MM.1S (cell line): ENCODE results near the gene WDR4.
"Not testable (repeated sequence)": the region's sequence is repeated elsewhere in the genome, so short reads cannot be mapped to it uniquely, and the experiment has no call there.

ENCODE experiments used
- CTCF ChIP-seq: fragments of 300-600 bp; sonication (generic); IDR thresholded peaks from 2 replicates; pipeline ENCODE4 v1.5.1; 2016; ENCODE audit warnings: antibody characterized with exemption, low read length, mixed read lengths
- EZH2 ChIP-seq: fragments of 300-600 bp; sonication (generic); optimal IDR thresholded peaks from 2 replicates; pipeline ENCODE3; 2017; ENCODE audit warnings: low read depth, mild to moderate bottlenecking, antibody characterized with exemption, low read length, mixed read lengths
- EZH2phosphoT487 ChIP-seq: fragments of 300-600 bp; sonication (generic); IDR thresholded peaks from 2 replicates; pipeline ENCODE4 v1.6.1; 2018; ENCODE audit warnings: antibody characterized with exemption, low read length

- not testable (repeated sequence) for TF ChIP-seq CTCF, EZH2phosphoT487, EZH2
Observed at GRCh38 chr21:42801616-42802015, 77.7 kb downstream of the WDR4 start.
